HG03135 (cell line): ENCODE measurements around the gene CHM.

Source experiments
- ATAC-seq: cut with Tn5 transposase; IDR thresholded peaks from one replicate; pipeline ENCODE4 v1.9.1; 2021; ENCODE audit warnings: mild to moderate bottlenecking, moderate library complexity; ENCODE audit not compliant: unreplicated experiment

CHM gene

DNA sequence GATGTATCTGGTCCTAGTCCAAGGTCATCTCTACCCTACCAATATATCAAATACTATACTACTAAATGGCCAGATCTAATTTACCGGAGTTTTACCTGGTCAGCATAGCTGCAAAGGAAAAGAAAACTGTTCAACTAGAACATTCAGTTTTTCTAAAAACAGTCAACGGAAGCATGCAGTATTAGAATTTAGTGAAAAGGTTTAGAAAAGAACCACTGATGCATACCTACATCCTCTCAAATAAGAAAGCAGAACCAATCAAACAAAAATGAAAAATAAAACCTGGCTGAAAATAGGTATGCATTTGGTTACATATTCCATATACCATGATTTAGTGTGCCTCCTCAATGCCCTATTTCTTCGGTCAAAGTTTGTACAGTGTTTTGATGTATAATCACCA, 140.0 kb downstream of the CHM start:
- no peak for ATAC-seq

DNA sequence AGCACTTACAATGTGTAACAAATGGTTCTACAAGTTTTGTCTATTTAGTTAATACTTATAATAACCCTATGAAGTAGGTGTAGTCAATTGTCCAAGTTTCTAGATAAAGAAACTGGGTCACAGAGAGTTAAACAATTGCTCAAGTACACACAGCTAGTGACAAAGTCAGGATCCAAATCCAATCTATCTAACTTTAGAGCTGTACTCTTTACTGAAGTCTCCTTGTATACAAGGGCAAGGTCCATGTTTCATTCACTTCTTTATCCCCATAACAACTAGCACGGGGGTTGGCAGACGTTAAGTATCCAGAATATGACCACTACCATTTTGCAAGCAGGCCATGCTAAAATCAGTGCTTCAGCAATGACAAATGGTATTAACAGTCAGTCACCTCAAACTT, 141.0 kb downstream of the CHM start:
- ATAC-seq, result no peak

DNA sequence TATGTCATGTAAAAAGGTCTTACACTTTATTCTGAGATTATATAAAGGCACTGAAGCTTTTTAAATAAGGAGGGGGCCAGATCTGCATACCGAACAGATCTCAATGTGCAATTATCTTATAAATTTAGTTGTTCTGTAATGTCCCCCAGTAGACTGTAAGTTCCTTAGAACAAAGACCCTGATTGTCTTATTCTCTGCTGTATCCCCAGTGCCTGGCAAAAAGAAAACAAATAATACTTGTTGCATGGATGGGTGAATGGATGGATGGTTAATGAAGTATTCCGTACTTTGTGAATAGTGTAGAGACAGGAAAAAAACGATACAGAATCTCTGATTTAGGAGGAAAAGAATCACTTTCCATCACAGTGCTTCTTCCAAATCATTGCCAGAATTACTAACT, 141.5 kb downstream of the CHM start:
- no peak for ATAC-seq

GRCh38 chrX:85903692-85904471, 143.5 kb downstream of the CHM start:
- no peak for ATAC-seq

GRCh38 chrX:85897362-85898126, 149.8 kb downstream of the CHM start:
- ATAC-seq, result no peak

- ATAC-seq, result no peak
Observed at GRCh38 chrX:85882601-85883000, 164.8 kb downstream of the CHM start.

DNA sequence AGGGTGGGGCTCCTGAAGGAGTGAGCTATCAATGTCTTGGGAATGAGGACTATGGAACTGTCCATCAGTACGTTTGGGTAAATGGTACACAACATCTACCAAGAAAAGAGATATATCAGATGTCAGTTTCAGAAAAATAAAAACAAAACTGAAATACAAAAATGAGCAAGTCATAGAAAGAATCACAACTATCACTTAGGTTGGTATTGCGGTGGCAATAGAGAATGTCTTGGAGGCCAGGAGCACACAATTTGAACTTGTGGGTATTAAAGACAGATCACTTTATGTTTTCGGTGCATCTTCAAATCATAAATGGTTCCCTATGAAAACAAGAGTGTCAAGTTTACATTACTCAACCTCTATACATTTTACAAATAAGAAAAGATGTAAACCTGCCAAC, 176.8 kb downstream of the CHM start:
- no peak for ATAC-seq

DNA sequence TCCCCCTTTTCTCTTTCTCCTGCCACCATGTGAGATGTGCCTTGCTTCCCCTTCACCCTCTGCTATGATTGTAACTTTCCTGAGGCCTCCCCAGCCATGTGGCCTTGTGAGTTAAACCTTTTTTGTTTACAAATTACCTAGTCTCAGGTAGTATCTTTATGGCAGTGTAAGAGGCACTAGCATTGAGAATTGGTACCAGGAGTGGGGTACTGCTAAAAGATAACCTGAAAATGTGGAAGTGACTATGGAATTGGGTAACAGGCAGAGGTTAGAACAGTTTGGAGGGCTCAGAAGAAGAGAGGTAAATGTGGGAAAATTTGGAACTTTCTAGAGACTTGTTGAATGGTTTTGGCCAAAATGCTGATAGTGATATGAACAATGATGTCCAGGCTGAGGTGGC, 182.0 kb downstream of the CHM start:
- no peak for ATAC-seq

DNA sequence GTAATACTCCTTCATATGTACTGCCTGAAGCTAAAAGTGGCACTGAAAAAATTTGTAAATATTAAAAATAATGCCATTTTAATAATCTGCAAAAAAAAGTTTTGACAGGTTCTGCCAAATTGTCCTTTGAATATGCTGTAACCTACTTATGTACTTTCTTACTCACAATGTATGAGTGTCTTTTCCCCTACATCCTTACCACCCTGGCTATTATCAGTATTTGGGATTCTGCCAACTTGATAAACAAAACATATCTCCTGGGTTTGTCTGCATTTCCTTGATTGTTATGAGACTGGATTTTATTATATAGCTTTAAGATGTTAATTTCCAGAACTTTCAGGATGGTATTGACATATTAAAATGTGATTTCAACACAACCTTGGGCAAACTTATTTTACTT, 187.9 kb downstream of the CHM start:
- no peak for ATAC-seq

DNA sequence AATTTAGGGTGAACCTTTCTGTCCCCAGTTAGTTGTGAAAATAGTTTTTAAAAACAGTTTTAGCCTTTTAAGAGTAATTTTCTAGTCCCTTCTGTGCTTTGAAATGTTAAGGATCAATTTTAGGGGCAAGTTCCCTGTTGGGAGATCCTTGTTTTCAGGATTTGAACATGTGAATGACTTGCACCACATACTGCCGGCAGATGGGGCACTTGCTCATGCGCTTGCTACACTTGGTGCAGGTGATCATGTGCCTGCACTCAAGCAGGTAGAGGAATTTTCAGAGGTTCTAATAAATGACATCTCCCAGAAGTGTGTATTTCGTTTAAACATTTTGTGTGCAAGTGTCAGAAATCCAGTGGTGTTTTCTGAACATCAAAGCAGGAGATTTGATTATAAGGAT, 195.9 kb downstream of the CHM start:
- ATAC-seq, result no peak

- ATAC-seq, result no peak
Observed at GRCh38 chrX:85836868-85837267, 210.5 kb downstream of the CHM start.

DNA sequence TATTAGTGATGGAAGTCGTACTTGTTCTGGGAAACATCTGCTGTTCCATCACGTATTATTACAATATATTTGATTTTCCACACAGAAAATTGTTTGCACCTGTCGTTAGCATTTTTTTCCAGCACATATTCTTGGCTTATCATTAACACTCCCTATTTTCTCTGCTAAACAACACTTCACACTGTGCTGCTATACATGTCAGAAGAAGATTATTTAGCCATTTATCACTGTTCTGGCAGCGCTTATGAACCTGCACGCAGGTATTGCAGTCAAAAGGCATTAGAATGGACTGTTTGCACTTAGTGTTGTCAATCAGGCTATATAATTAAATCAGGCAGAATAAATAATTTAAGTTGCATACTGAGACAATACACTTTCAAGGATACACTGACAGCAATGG, 218.6 kb downstream of the CHM start:
- ATAC-seq, result no peak

GRCh38 chrX:85815203-85815751, 232.1 kb downstream of the CHM start:
- no peak for ATAC-seq
